Stimulated activated CD4-positive, alpha-beta T cell treated with anti-CD3 and anti-CD28 coated beads, TNF-alpha, amount 100 ng/mL, for 48 hours (primary cell): ENCODE results near the gene SLC22A23.

ENCODE experiments used
- DNase-seq, 3 donors: peaks; one replicate each; pipeline ENCODE4 v3.0.0-alpha.2; 2020; ENCODE audit warnings: low read depth in 3 of 3

The SLC22A23 gene

GRCh38 chr6:3444276-3445088 lies 12.4 kb downstream of the SLC22A23 start:
- DNase-seq = no peak

- DNase-seq = no peak
Measured at GRCh38 chr6:3443221-3443515, 13.7 kb downstream of the SLC22A23 start.

- no peak for DNase-seq
Measured at GRCh38 chr6:3442431-3443220, 14.2 kb downstream of the SLC22A23 start.

- no peak for DNase-seq
Measured at GRCh38 chr6:3440911-3441310, 15.9 kb downstream of the SLC22A23 start.

- no peak for DNase-seq
Measured at GRCh38 chr6:3439961-3440360, 16.9 kb downstream of the SLC22A23 start.

- DNase-seq = no peak
Measured at GRCh38 chr6:3438190-3439167, 18.4 kb downstream of the SLC22A23 start.

GRCh38 chr6:3433005-3433404 lies 23.8 kb downstream of the SLC22A23 start:
- no peak for DNase-seq

GRCh38 chr6:3432416-3432815 lies 24.4 kb downstream of the SLC22A23 start:
- no peak for DNase-seq

GRCh38 chr6:3431994-3432393 lies 24.9 kb downstream of the SLC22A23 start:
- no peak for DNase-seq

GRCh38 chr6:3429211-3429610 lies 27.6 kb downstream of the SLC22A23 start:
- DNase-seq = no peak

GRCh38 chr6:3428700-3429099 lies 28.1 kb downstream of the SLC22A23 start:
- no peak for DNase-seq

GRCh38 chr6:3428247-3428646 lies 28.6 kb downstream of the SLC22A23 start:
- no peak for DNase-seq

GRCh38 chr6:3427687-3428085 lies 29.2 kb downstream of the SLC22A23 start:
- DNase-seq = no peak

GRCh38 chr6:3426927-3427686 lies 29.7 kb downstream of the SLC22A23 start:
- DNase-seq = no peak

- no peak for DNase-seq
Measured at GRCh38 chr6:3426091-3426926, 30.5 kb downstream of the SLC22A23 start.

- no peak for DNase-seq
Measured at GRCh38 chr6:3425574-3425973, 31.3 kb downstream of the SLC22A23 start.

GRCh38 chr6:3424185-3424927 lies 32.5 kb downstream of the SLC22A23 start:
- DNase-seq = no peak

- no peak for DNase-seq
Measured at GRCh38 chr6:3423439-3424184, 33.2 kb downstream of the SLC22A23 start.
